ENCODE data around the gene DENND1A. TPM values are rescaled to one million over a fixed set of nuclear protein-coding genes. Genes with fewer than 3 reads are reported as not detected.

The DENND1A gene
- polyA plus RNA-seq, 1 experiment: 16.2 TPM

- ChIA-PET CTCF (no interaction called here), POLR2A (no interaction called here)
- Histone ChIP-seq H3K4me3 (ENCODE audit: low read depth, low read length) (no peak overlapping the region), H3K27me3 (ENCODE audit: control insufficient read depth, insufficient read depth, low read length) (no peaks in the 10 kb centered on the region), H3K27ac (ENCODE audit: low read depth, low read length) (no peak overlapping the region), H3K9me3 (ENCODE audit: control insufficient read depth, insufficient read depth, low read length) (peaks cover 6% of the 10 kb centered on the region)
- no peak for DNase-seq (ENCODE audit: low read depth, low spot score)
- TF ChIP-seq, protein P1, sequence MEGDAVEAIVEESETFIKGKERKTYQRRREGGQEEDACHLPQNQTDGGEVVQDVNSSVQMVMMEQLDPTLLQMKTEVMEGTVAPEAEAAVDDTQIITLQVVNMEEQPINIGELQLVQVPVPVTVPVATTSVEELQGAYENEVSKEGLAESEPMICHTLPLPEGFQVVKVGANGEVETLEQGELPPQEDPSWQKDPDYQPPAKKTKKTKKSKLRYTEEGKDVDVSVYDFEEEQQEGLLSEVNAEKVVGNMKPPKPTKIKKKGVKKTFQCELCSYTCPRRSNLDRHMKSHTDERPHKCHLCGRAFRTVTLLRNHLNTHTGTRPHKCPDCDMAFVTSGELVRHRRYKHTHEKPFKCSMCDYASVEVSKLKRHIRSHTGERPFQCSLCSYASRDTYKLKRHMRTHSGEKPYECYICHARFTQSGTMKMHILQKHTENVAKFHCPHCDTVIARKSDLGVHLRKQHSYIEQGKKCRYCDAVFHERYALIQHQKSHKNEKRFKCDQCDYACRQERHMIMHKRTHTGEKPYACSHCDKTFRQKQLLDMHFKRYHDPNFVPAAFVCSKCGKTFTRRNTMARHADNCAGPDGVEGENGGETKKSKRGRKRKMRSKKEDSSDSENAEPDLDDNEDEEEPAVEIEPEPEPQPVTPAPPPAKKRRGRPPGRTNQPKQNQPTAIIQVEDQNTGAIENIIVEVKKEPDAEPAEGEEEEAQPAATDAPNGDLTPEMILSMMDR (IDR thresholded peaks at IDR 0.05; ENCODE audit: low read depth, low read length): no peak
Observed at GRCh38 chr9:123662057-123662776, 267.7 kb downstream of the DENND1A start.

GRCh38 chr9:123660691-123661466 lies 269.0 kb downstream of the DENND1A start:
- Histone ChIP-seq H3K27me3 (ENCODE audit: control insufficient read depth, insufficient read depth, low read length) (no peaks in the 10 kb centered on the region), H3K4me3 (ENCODE audit: low read depth, low read length) (no peak overlapping the region), H3K27ac (ENCODE audit: low read depth, low read length) (no peak overlapping the region), H3K9me3 (ENCODE audit: control insufficient read depth, insufficient read depth, low read length) (peaks cover 6% of the 10 kb centered on the region)
- TF ChIP-seq, protein P1 (IDR thresholded peaks at IDR 0.05; ENCODE audit: low read depth, low read length): no peak
- no peak for DNase-seq (ENCODE audit: low read depth, low spot score)
- ChIA-PET POLR2A (no interaction called here), CTCF (no interaction called here)

GRCh38 chr9:123659358-123659757 lies 270.6 kb downstream of the DENND1A start:
- TF ChIP-seq, protein P1 (IDR thresholded peaks at IDR 0.05; ENCODE audit: low read depth, low read length): no peak
- ChIA-PET POLR2A (no interaction called here), CTCF (no interaction called here)
- H3K27ac ChIP-seq (ENCODE audit: low read depth, low read length): no peak overlapping the region
- H3K4me3 ChIP-seq (ENCODE audit: low read depth, low read length): no peak overlapping the region
- DNase-seq (ENCODE audit: low read depth, low spot score): no peak
- peaks cover 6% of the 10 kb centered on the region for H3K9me3 ChIP-seq (ENCODE audit: control insufficient read depth, insufficient read depth, low read length)
- no peaks in the 10 kb centered on the region for H3K27me3 ChIP-seq (ENCODE audit: control insufficient read depth, insufficient read depth, low read length)

GRCh38 chr9:123658792-123659191 lies 271.1 kb downstream of the DENND1A start:
- no peaks in the 10 kb centered on the region for H3K27me3 ChIP-seq (ENCODE audit: control insufficient read depth, insufficient read depth, low read length)
- ChIA-PET POLR2A (no interaction called here), CTCF (no interaction called here)
- DNase-seq (ENCODE audit: low read depth, low spot score): no peak
- H3K4me3 ChIP-seq (ENCODE audit: low read depth, low read length): no peak overlapping the region
- H3K9me3 ChIP-seq (ENCODE audit: control insufficient read depth, insufficient read depth, low read length): peaks cover 6% of the 10 kb centered on the region
- TF ChIP-seq, protein P1 (IDR thresholded peaks at IDR 0.05; ENCODE audit: low read depth, low read length): no peak
- H3K27ac ChIP-seq (ENCODE audit: low read depth, low read length): no peak overlapping the region

GRCh38 chr9:123657941-123658340 lies 272.0 kb downstream of the DENND1A start:
- POLR2A ChIA-PET: no interaction called here
- TF ChIP-seq, protein P1 (IDR thresholded peaks at IDR 0.05; ENCODE audit: low read depth, low read length): no peak
- CTCF ChIA-PET: no interaction called here
- no peak for DNase-seq (ENCODE audit: low read depth, low spot score)
- no peak overlapping the region for H3K4me3 ChIP-seq (ENCODE audit: low read depth, low read length)
- H3K27ac ChIP-seq (ENCODE audit: low read depth, low read length): no peak overlapping the region
- no peaks in the 10 kb centered on the region for H3K27me3 ChIP-seq (ENCODE audit: control insufficient read depth, insufficient read depth, low read length)
- H3K9me3 ChIP-seq (ENCODE audit: control insufficient read depth, insufficient read depth, low read length): peaks cover 6% of the 10 kb centered on the region
